GM11168 (cell line): Measurements from ENCODE around the gene UBE2Q2.

Source experiments
- in situ Hi-C: fragments of 300-500 bp; cut with MboI; formaldehyde crosslinking; loops from one replicate; pipeline ENCODE4 v1.12.0; 2022; ENCODE audit warnings: low sequenced_read_pairs; ENCODE audit not compliant: unreplicated experiment

UBE2Q2 gene

GRCh38 chr15:75918135-75918534 is 74.9 kb downstream of the UBE2Q2 start:
- in situ Hi-C loops, result no loop called here

- in situ Hi-C loops, result no loop called here
These were observed 76.8 kb downstream of the UBE2Q2 start for GRCh38 chr15:75920079-75920478.

GRCh38 chr15:75921732-75922703 is 78.8 kb downstream of the UBE2Q2 start:
- in situ Hi-C loops, result no loop called here

GRCh38 chr15:75923756-75924155 is 80.5 kb downstream of the UBE2Q2 start:
- in situ Hi-C loops, result no loop called here

GRCh38 chr15:75924576-75924975 is 81.3 kb downstream of the UBE2Q2 start:
- in situ Hi-C loops, result no loop called here

DNA sequence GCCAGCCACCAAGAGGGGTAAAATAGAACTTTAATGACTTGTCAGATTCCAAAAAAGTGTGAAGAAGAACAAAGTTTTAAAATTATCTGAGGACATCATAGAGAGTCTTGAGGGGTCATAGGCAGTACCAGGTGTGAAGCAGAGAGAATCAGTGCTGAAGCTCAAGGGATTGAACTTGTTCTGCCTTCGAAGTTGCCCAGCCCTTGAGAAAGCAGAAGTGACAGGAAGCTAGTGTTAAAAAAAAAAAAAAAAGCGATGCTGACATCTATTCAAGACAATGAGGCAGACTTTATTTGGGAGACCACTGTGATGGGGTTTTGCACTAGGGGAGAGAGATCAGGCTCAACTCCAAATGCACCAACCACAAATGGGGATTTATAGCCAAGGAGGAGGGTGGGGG is 82.2 kb downstream of the UBE2Q2 start:
- in situ Hi-C loops, result no loop called here

GRCh38 chr15:75926931-75927330 is 83.7 kb downstream of the UBE2Q2 start:
- in situ Hi-C loops, result no loop called here

GRCh38 chr15:75927601-75928000 is 84.4 kb downstream of the UBE2Q2 start:
- in situ Hi-C loops, result no loop called here

DNA sequence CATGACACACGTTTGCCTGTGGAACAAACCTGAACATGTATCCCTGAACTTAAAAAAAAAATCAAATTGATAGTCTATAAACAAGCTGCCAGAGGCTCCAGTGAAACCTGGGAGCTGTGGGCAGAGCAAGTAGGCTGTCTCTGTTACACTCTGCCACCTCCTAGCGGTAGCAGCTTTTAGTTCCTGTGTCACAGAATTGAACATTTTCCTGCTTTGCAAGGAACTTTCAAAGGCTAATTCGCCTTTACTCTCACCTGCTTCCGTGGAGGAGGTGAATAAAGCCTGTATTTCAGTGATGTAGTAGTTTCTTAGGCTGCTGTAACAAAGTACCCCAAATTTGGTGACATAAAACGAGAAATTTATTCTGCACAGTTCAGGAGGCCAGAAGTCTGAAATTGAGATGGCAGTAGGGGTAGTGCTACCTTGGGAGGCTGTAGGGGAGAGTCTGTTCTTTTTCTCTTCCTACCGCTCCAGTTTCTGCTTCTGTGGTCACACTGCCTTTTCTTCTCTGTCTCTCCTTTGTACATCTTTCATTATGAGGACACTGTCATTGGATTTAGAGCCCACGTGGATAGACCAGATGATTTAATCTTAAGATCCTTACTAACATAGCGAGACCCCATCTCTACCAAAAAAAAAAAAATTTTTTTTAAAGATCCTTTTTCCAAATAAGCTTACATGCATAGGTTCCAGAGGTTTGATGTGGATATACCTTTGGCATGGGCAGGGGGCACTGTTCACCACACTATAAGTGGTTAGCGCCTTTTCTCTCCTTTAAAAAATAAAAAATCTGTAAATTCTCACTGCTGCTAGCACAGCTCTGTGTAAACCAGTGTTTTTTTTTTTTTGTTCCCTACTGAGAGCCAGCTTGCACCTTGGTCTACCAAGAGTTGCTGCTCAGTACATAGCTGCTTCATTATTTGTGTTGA is 85.7 kb downstream of the UBE2Q2 start:
- in situ Hi-C loops, result no loop called here

GRCh38 chr15:75929799-75930565 is 86.7 kb downstream of the UBE2Q2 start:
- in situ Hi-C loops, result no loop called here

DNA sequence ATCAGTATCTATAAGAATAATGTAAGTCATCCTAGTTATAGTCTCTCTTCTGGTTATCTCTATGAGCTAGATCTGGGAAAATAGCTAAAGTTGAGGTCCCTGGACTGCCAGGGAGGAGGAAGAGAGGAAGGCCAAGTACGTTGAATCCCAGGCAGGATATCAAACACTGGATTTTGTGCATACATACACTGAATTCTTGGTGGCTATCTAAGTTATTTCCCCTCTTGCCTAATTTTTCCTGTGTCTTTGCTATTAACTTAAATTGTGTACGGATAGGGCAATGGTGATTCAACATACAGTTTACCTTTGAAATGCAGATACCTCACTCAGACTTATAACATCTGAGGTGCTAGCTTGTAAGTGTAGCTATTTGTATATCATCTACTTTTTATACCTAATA is 87.6 kb downstream of the UBE2Q2 start:
- in situ Hi-C loops, result no loop called here

DNA sequence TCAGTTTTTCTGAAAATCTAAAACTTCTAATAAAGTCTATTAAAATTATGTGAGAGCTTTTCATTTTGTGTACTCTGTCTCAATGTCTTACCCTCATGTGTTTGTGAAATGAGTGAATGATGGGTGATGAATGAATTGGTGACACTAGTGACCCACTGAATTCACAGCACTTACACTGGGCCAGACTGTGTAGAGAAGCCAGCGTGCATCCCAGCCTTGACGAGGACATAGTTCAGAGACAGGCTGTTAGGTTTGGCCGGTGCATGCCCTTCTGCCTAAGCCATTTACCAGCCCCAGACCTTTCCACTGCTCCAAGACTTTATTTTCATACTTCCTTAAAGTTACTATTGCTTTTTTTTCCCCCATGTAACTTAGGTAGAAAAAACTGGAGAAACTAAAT is 99.2 kb downstream of the UBE2Q2 start:
- in situ Hi-C loops, result no loop called here

GRCh38 chr15:75943246-75943645 is 100.0 kb downstream of the UBE2Q2 start:
- in situ Hi-C loops, result no loop called here

GRCh38 chr15:75943713-75944215 is 100.5 kb downstream of the UBE2Q2 start:
- in situ Hi-C loops, result no loop called here

DNA sequence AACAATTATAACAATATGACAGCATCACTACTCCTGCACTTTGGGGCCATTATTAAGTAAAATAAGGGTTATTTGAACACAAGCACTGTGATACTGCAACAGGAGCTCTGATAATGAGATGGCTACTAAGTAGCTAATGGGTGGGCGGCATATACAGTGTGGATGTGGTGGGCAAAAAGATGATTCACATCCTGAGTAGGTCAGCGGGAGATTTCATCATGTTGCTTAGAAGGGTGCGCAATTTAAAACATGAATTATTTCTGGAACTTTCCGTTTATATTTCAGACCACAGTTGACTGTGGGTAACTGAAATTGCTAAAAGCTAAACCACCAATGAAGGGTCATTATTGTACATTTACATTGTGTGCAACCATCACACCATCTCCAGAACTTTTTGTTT is 102.7 kb downstream of the UBE2Q2 start:
- in situ Hi-C loops, result no loop called here

DNA sequence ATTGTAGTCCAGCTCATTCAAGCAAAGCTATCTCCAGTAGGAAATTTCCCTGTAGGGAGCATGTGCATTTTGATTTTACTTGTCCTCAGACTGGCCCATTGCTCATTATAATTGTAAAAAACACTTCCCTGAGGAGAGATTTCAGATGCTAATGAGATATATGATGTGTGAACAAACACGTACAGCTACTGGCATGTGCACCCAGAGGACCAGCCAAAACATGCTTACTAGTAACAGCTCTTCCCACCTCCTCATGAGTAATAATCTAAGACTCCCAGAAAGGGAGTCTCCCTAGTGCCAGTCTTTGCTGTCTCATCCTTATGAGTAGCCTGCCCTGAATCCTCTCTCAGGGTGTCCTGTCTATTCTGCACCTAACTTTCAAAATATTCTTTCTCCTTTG is 103.8 kb downstream of the UBE2Q2 start:
- in situ Hi-C loops, result no loop called here

DNA sequence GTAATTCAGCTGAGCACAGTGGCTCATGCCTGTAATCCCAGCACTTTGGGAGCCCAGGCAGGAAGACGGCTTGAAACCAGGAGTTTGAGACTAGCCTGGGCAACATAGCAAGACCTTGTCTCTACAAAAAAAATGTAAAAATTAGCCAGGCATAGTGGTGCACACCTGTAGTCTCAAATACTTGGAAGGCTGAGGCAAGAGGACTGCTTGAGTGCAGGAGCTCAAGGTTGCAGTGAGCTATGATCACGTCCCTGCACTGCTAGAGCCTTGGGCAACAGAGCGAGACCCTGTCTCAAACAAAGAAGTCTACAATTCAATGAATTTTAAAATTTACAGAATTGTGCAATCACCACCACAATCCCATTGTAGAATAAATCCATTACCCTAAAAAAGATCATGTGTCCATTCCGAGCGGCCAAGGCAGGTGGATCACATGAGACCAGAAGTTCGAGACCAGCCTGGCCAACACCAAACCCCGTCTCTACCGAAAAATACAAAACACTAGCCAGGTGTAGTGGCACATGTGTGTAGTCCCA is 105.6 kb downstream of the UBE2Q2 start:
- in situ Hi-C loops, result no loop called here
